ENCODE measurements around the gene PRR33.

DNA sequence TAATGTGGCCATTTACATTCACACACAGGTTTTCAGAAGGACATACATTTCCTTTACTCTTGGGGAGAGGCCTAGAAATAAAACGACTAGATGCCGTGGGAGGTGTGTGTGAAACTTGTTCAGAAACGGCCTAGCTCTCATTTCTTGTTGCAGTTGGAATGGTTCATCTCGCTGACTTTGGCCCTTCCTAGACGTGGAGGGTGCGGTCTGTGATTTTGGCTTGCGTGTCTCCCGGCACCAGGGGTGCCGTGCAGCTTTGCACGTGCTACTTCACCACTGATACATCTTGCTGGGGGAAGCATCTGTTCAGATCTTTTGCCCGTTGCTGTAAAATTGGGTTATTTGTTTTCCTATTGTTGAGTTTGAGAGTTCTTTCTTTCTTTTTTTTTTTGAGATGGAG, 3.1 kb upstream of the PRR33 start:
- TF ChIP-seq, protein P1, sequence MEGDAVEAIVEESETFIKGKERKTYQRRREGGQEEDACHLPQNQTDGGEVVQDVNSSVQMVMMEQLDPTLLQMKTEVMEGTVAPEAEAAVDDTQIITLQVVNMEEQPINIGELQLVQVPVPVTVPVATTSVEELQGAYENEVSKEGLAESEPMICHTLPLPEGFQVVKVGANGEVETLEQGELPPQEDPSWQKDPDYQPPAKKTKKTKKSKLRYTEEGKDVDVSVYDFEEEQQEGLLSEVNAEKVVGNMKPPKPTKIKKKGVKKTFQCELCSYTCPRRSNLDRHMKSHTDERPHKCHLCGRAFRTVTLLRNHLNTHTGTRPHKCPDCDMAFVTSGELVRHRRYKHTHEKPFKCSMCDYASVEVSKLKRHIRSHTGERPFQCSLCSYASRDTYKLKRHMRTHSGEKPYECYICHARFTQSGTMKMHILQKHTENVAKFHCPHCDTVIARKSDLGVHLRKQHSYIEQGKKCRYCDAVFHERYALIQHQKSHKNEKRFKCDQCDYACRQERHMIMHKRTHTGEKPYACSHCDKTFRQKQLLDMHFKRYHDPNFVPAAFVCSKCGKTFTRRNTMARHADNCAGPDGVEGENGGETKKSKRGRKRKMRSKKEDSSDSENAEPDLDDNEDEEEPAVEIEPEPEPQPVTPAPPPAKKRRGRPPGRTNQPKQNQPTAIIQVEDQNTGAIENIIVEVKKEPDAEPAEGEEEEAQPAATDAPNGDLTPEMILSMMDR (IDR thresholded peaks at IDR 0.05), result no peak
- no peak for TF ChIP-seq POLR2A (IDR thresholded peaks at IDR 0.05; ENCODE audit: low read depth)
- no peak for TF ChIP-seq EP300 (IDR thresholded peaks at IDR 0.05)
- no peak for TF ChIP-seq POLR2AphosphoS5 (IDR thresholded peaks at IDR 0.05)

Measured in esophagus muscularis mucosa (tissue), 4 donors.